Activated CD4-positive, alpha-beta T cell treated with anti-CD3 and anti-CD28 coated beads, Interleukin-2, amount 50 U/mL, for 4 hours (primary cell): ENCODE results near the gene BAIAP2L1.

Experiments used
- DNase-seq, 2 experiments: peaks; one replicate each; pipeline ENCODE4 v3.0.0-alpha.2; 2020

The BAIAP2L1 gene

GRCh38 chr7:98357751-98358161 lies 43.1 kb downstream of the BAIAP2L1 start:
- DNase-seq = no peak

GRCh38 chr7:98355250-98355538 lies 45.7 kb downstream of the BAIAP2L1 start:
- no peak for DNase-seq

GRCh38 chr7:98354511-98355249 lies 46.2 kb downstream of the BAIAP2L1 start:
- DNase-seq = no peak

- no peak for DNase-seq
Measured at GRCh38 chr7:98354052-98354451, 46.8 kb downstream of the BAIAP2L1 start.

DNA sequence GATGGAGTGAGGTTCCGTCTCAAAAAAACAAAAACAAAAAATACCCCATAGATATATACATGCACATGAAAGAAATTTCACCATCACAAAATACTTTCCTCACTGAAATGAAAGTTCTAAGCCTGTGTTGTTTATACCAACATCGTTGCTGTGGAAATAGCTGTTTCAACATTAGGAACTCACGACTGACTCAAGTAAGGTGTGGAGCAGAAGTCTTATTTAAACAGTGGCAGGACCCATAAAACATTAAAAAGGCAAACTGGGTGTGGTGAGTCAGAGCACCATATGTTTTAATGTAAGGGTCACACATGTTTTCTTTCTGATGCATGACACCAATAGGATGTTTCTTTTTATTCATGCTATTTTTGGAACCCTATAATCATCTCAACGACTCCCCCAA lies 48.3 kb downstream of the BAIAP2L1 start:
- no peak for DNase-seq

GRCh38 chr7:98351136-98351535 lies 49.8 kb downstream of the BAIAP2L1 start:
- DNase-seq = no peak

DNA sequence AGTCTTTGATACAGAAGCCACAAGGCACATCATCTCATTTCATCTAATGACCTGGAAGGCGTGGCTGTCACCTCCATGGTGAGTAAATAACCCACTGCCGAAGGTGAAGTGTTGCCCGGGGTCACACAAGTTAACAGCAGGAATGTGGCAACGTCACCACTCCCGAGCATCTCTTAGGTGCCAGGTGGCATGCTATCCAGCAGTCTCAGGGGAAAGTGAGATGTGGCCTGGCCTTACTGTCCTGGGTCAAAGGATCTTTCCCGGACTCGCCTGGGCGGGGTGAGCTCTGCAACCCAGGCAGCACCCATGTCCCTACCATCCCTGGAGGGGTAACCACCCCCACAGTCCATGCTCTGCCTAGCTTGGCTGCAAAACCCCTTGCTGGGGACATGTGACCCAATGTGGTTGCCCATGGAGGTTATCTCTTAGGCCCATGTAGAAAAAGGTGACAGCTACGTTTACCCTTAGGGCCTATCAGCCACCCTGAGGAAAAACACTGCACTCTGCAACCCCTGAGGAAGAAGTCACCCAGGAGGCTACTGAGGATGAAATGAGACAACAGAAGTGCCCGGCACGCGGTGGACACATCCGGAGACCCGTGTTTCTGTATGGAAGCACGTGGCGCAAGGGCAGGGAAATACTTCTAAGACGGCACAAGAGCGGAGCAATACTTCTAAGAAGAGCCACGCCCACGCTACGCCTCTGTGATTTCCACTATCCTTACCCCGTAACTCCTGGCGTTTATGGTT lies 52.0 kb downstream of the BAIAP2L1 start:
- DNase-seq = no peak

- no peak for DNase-seq
Measured at GRCh38 chr7:98346515-98347069, 54.3 kb downstream of the BAIAP2L1 start.

GRCh38 chr7:98341106-98341505 lies 59.8 kb downstream of the BAIAP2L1 start:
- DNase-seq = no peak

GRCh38 chr7:98339043-98339442 lies 61.8 kb downstream of the BAIAP2L1 start:
- no peak for DNase-seq

DNA sequence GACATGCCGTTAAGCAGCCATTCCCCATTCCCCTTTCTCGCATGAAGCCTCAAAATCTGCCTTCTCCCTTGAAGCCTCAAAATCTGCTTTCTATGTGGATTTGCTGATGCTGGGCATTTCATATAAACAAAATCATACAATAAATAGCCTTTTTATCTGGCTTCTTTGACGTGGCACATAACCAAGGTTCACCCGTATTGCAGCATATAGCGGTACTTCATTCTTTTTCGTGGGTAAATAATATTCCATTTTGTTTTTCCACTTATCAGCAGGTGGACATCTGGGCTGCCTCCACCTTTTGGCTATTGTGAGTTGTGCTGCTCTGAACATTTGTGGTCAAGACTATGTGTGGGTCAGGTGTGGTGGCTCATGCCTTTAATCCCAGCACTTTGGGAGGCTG lies 62.4 kb downstream of the BAIAP2L1 start:
- no peak for DNase-seq

- no peak for DNase-seq
Measured at GRCh38 chr7:98335411-98335977, 65.4 kb downstream of the BAIAP2L1 start.

DNA sequence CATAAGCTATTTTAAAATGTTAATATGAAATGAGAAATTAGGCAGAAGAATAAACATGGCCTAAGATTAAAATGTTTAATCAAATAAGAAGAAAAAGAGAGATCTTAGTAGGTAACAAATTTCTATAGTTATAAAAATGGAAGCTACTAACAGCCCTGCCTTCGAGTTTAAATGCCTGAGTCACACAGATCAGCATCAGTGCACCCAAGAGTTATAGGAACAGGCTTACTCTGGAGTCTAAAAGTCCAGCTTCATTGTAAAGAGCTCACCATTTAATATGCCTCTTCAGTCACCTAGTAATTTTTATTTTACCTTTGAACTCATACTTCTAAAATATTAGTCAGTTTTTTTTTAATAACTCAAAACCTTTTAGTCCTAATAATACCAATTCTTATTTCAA lies 66.8 kb downstream of the BAIAP2L1 start:
- DNase-seq = no peak

GRCh38 chr7:98330926-98331529 lies 69.9 kb downstream of the BAIAP2L1 start:
- DNase-seq = no peak

GRCh38 chr7:98329791-98330373 lies 71.0 kb downstream of the BAIAP2L1 start:
- DNase-seq = no peak

DNA sequence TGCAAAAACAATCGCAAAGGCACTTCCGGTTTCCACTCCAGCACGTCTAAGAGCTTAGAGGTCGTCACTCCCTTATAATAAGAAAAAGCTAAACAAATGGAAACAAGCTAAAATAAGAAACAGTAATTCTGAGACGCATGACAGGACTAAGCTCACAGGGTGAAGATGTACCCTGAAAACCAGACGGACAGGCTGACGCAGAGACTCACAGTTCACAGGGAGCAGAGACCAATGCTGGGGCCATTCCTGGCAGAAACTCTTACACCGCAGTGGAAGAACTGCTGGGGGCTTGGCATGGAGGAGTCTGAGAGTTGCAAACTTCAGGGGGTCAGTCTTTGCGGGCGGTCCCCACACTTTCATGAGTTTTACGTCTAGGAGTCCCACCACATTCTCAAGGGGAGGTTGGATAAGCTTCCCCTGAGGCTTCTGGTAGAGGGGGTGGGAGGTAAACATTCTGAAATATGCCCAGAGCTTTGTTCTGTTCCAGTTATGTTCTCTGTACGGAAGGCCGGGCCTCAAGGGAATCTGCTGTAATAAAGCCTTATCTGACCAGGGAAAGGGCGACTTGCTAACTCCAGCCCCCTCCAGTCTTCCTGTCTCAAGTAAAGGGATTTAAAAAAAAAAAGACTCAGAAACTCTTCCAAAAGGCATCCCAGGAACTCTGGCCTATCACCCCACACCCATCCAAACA lies 71.6 kb downstream of the BAIAP2L1 start:
- DNase-seq = no peak

- no peak for DNase-seq
Measured at GRCh38 chr7:98324782-98325181, 76.1 kb downstream of the BAIAP2L1 start.

DNA sequence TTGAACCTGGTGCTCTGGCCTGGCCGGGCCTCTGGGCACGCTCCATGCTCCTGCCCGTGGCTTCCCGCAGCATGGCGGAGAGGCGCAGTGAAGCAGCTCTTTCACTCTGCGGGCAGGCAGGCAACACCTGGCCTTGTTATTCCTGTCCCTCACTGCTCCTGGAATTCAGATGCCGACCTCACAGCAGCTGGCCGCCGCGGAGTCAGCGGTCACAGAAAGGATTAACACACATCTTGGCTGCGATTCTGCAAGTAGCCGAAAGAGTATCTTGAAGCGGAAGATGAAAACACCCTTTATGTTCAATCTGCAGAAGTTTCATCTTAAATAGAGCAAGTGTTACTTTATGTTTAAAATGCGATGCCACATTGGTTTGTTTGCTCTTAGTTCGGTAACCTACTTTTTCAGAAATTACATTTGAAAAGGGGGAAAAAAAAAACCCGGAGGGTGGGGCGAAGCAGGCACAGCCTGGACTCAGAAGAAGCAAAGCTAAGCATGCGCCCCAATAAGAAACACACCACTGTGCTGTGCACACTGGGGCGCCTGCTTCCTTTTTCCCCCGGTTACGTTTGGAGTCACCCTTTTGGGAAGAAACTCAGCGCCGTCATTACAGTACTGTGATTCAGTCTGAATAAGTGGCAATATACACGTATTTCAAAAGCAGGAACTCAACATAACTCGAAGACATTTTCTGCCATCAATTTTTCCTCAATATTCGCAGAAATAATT lies 77.1 kb downstream of the BAIAP2L1 start:
- DNase-seq = no peak

GRCh38 chr7:98322331-98323270 lies 78.3 kb downstream of the BAIAP2L1 start:
- DNase-seq = no peak

GRCh38 chr7:98321301-98321700 lies 79.6 kb downstream of the BAIAP2L1 start:
- no peak for DNase-seq

DNA sequence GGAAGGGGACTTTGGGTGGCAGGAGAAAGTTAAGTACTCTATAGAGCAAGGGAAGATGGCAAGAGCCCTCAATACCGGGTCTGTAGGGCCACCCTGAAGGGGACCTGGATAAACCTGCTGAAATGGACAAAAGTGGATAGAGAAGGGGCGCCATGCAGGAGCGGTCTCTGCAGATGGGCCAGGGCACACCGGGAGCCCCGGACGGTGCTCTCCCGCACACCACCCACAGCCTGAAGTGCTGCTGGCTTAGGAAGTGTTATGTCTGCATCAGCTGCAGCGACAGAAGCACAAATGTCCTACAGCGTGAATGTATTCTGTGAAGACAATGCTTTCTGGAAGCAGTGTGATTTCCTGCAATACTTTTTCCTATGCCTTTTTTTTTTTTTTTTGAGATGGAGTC lies 81.7 kb downstream of the BAIAP2L1 start:
- no peak for DNase-seq
